Thymus (tissue), 11 donors: ENCODE results near the gene IAH1. TPM values are rescaled to one million over a fixed set of nuclear protein-coding genes. Genes with fewer than 3 reads are reported as not detected.

Experiments
- DNase-seq, 9 donors: peaks; one replicate each; pipeline ENCODE4 v3.0.0-alpha.2; 2013; ENCODE audit warnings: low spot score in 9 of 9, low read depth in 6 of 9, missing footprints in 1 of 9
- H3K27ac ChIP-seq, 2 donors: one replicate each; pipeline ENCODE4 v1.5.1; 2013; ENCODE audit warnings: control low read depth in 1 of 2, low read depth in 1 of 2, low read length in 1 of 2, mild to moderate bottlenecking in 1 of 2, moderate library complexity in 1 of 2
- H3K27me3 ChIP-seq, 2 donors: one replicate each; pipeline ENCODE4 v1.5.1; 2013; ENCODE audit warnings: low read length in 1 of 2; ENCODE audit not compliant: control insufficient read depth in 2 of 2, insufficient read depth in 1 of 2
- H3K36me3 ChIP-seq, 2 donors: one replicate each; pipeline ENCODE4 v1.5.1; 2013; ENCODE audit warnings: low read length in 1 of 2, mild to moderate bottlenecking in 1 of 2, moderate library complexity in 1 of 2; ENCODE audit not compliant: control insufficient read depth in 2 of 2, insufficient read depth in 2 of 2
- H3K4me1 ChIP-seq, 2 donors: one replicate each; pipeline ENCODE4 v1.5.1; 2013; ENCODE audit warnings: low read length in 2 of 2; ENCODE audit not compliant: control insufficient read depth in 2 of 2, insufficient read depth in 2 of 2
- H3K4me3 ChIP-seq, 2 donors: one replicate each; pipeline ENCODE4 v1.5.1; 2013; ENCODE audit warnings: low read length in 2 of 2, control low read depth in 1 of 2, mild to moderate bottlenecking in 1 of 2
- H3K9me3 ChIP-seq, 2 donors: one replicate each; pipeline ENCODE4 v1.5.1; 2013; ENCODE audit warnings: low read length in 1 of 2, mild to moderate bottlenecking in 1 of 2; ENCODE audit not compliant: control insufficient read depth in 2 of 2, insufficient read depth in 1 of 2
- WGBS: extraction: QIAGEN DNeasy Blood & Tissue Kit; methylation state at CpG from one replicate; pipeline ENCODE4 v1.1.7; 2013; 5-methylcytosine and 5-hydroxymethylcytosine counted together
- polyA plus RNA-seq: library from polyadenylated mRNA; stranded (reverse); fragments of 200-250 nt; gene quantifications from one replicate; pipeline ENCODE4 v1.2.3, GENCODE V29; 2013
- total RNA-seq: library from RNA; stranded (reverse); fragments of 120-200 nt; gene quantifications from one replicate; pipeline ENCODE4 v1.2.4, GENCODE V29; 2013
- donor health status: healthy.

Gene IAH1
- total and polyA plus RNA-seq, 2 donors, result 49.1 to 80.2 TPM

DNA sequence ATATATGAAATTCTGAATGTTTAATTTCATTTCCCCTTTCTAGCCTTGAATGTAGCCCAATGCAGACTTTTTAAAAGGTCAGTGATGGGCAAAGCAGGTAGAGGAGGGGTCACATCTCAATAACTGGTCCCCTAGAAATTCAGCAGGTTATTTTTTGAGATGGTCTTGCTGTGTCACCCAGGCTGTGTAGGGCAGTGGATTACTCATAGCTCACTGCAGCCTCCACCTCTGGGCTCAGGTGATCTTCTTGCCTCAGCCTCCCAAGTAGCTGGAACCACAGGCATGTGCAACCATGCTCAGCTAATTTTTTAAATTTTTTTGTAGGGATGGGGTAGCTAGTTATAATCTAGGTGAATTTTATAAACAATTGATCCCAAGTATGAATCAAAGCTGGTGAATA is 8.8 kb downstream of the IAH1 start:
- H3K4me1 ChIP-seq, result no peaks in the 10 kb centered on the region
- H3K27ac ChIP-seq, result no peak overlapping the region
- no peaks in the 10 kb centered on the region for H3K9me3 ChIP-seq
- no peak overlapping the region for H3K4me3 ChIP-seq
- peaks cover 73 to 76% of the 10 kb centered on the region in 2 donors for H3K36me3 ChIP-seq
- no peak for DNase-seq
- H3K27me3 ChIP-seq, result no peaks in the 10 kb centered on the region

DNA sequence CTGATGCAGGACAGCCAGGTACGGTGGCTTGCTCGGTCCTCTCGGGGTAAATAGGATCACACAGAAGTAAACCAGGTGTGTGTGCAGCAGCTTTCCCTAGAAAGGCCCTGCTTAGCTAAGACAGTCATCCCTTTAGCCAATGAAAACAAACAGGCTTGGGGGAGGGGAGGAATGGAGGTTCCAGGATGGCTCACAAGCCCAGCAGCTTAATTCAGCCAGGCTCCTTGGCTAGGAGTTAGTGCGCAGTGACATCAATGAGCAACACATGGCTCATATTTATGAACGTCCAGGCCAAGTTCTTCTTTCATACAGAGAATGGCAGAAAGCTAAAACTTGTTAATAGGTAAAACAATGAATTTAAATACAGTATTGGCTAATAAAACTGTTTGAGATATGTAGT is 10.2 kb downstream of the IAH1 start:
- H3K27me3 ChIP-seq, result no peaks in the 10 kb centered on the region
- peaks cover 70 to 84% of the 10 kb centered on the region in 2 donors for H3K36me3 ChIP-seq
- WGBS, result 95% methylated on average over 5 of the region's 5 CpGs
- H3K4me1 ChIP-seq, result no peaks in the 10 kb centered on the region
- H3K4me3 ChIP-seq, result no peak overlapping the region
- DNase-seq, result no peak
- H3K27ac ChIP-seq, result no peak overlapping the region
- H3K9me3 ChIP-seq, result no peaks in the 10 kb centered on the region

DNA sequence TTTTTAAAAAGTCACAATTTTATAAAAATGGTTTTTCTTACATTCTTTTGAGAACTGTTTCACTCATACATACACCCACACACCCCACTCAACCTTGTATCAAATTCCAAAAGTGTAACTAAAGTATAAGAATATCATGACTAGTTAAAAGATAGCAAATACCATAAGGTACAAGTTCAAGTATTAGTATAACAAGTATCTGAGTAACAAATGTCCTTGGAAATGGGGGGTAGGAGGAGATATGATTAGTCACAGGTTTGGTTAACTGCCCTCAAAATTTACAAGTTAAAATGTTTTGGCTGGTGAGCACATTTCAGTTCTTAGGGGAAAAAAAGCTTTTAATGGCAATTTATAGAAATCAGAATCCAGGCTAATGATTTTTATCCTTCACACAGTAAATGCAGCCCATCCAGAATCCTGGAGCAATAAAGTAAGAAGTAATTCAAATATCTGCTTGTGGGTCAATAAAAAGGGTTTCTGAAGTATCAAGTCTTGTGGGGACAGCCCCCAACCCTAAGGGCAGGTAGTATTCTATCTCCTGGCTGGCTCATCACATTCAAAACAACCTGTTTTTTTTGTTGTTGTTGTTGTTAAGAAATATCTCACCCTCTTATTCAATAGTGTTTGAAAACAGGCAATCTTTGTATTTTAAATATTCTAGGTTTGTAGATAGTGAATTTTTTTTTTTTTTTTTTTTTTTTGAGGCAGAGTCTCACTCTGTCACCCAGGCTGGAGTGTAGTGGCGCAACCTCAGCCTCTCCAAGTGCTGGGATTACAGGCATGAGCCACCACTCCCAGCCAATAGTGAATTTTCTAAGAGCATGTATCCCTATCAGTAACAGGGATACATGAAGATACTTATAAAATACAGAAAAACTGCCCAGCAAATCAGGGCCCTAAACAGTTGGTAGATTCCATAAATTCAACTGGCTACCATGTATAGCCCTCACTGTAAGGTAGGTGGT is 14.5 kb downstream of the IAH1 start:
- no peaks in the 10 kb centered on the region for H3K4me1 ChIP-seq
- DNase-seq, result no peak
- WGBS, result 100% methylated on average over 1 of the region's 1 CpG
- H3K4me3 ChIP-seq, result no peak overlapping the region
- H3K9me3 ChIP-seq, result no peaks in the 10 kb centered on the region
- H3K27ac ChIP-seq, result no peak overlapping the region
- no peaks in the 10 kb centered on the region for H3K27me3 ChIP-seq
- H3K36me3 ChIP-seq, result peaks cover 71 to 90% of the 10 kb centered on the region in 2 donors

DNA sequence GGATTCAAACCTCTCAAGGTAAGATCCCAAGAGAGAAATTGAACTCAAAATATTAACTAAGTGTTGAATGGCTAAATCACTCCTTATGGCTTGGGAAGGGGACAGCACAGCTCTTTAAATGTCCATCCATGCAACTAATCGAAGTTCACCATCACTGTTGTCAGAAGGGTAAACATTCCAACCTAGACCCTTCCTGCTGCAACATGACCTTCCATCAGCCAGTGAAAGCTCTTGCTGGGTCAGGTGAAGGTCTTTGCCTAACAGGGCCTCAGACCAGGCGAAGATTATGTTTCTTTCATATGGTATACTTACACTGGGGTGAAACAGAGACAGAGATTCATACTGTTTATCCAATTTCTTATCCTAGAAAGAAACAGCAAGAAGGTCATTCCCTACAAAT is 16.4 kb downstream of the IAH1 start:
- Histone ChIP-seq H3K9me3 (no peaks in the 10 kb centered on the region), H3K4me1 (no peaks in the 10 kb centered on the region), H3K36me3 (peaks cover 69 to 89% of the 10 kb centered on the region in 2 donors), H3K27ac (no peak overlapping the region), H3K4me3 (no peak overlapping the region), H3K27me3 (no peaks in the 10 kb centered on the region)
- WGBS, result 100% methylated on average over 2 of the region's 2 CpGs
- no peak for DNase-seq

- H3K4me3 ChIP-seq, result no peak overlapping the region
- H3K36me3 ChIP-seq, result peaks cover 70 to 88% of the 10 kb centered on the region in 2 donors
- H3K27ac ChIP-seq, result no peak overlapping the region
- WGBS, result 97% methylated on average over 2 of the region's 2 CpGs
- no peaks in the 10 kb centered on the region for H3K27me3 ChIP-seq
- no peak for DNase-seq
- H3K9me3 ChIP-seq, result no peaks in the 10 kb centered on the region
- H3K4me1 ChIP-seq, result no peaks in the 10 kb centered on the region
These were observed 18.6 kb downstream of the IAH1 start for GRCh38 chr2:9492927-9493326.

DNA sequence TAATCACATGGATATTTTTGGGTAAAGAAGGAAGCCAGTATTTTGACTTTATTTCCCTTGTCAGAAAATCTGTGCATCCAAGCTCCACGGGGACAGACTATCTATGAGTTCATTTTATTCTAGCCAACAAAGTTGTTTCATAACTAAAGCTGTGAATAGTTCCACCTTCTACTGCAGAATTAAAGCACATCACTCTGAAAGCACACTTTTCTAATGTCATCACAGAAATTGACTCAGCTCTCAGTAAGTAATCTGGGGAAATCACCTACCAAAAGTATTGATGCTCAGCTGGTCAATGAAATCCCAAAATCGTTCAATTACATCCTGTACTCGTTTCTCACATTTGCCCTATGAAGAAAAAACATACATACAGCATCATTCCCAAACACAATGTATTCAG is 19.1 kb downstream of the IAH1 start:
- no peaks in the 10 kb centered on the region for H3K4me1 ChIP-seq
- H3K36me3 ChIP-seq, result peaks cover 70 to 88% of the 10 kb centered on the region in 2 donors
- H3K9me3 ChIP-seq, result no peaks in the 10 kb centered on the region
- WGBS, result 96% methylated on average over 3 of the region's 3 CpGs
- H3K27ac ChIP-seq, result no peak overlapping the region
- DNase-seq, result no peak
- H3K4me3 ChIP-seq, result no peak overlapping the region
- H3K27me3 ChIP-seq, result no peaks in the 10 kb centered on the region

- H3K4me3 ChIP-seq, result no peak overlapping the region
- H3K27me3 ChIP-seq, result no peaks in the 10 kb centered on the region
- H3K36me3 ChIP-seq, result peaks cover 70 to 88% of the 10 kb centered on the region in 2 donors
- WGBS, result 98% methylated on average over 1 of the region's 1 CpG
- H3K9me3 ChIP-seq, result no peaks in the 10 kb centered on the region
- no peak for DNase-seq
- H3K4me1 ChIP-seq, result no peaks in the 10 kb centered on the region
- H3K27ac ChIP-seq, result no peak overlapping the region
These were observed 19.7 kb downstream of the IAH1 start for GRCh38 chr2:9494081-9494480.

GRCh38 chr2:9497017-9497416 is 22.7 kb downstream of the IAH1 start:
- Histone ChIP-seq H3K4me3 (no peak overlapping the region), H3K27me3 (no peaks in the 10 kb centered on the region), H3K27ac (no peak overlapping the region), H3K9me3 (no peaks in the 10 kb centered on the region), H3K4me1 (no peaks in the 10 kb centered on the region), H3K36me3 (peaks cover 57 to 73% of the 10 kb centered on the region in 2 donors)
- whole genome bisulfite sequencing, result over 99% methylated on average over 4 of the region's 4 CpGs
- no peak for DNase-seq

DNA sequence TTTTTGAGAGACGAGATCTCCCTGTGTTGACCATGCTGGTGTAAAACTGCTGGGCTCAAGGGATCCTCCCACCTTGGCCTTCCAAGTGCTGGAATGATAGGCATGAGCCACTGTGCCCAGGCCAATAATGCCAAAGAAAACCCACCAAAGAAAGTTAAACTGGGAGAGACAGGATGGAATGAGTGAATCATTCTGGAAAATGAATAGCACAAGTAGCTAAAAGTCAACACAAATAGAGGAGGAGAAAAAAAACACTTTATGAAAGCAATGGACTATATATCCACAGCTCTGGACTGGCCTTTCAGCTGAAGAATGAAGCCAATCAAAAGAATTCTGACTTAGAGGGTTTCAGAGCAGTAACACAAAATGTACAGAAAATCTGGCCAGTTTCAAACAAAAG is 23.9 kb downstream of the IAH1 start:
- no peak for DNase-seq
- Histone ChIP-seq H3K27me3 (no peaks in the 10 kb centered on the region), H3K27ac (no peak overlapping the region), H3K4me3 (no peak overlapping the region), H3K9me3 (no peaks in the 10 kb centered on the region), H3K36me3 (peaks cover 55 to 67% of the 10 kb centered on the region in 2 donors), H3K4me1 (no peaks in the 10 kb centered on the region)
- WGBS, result 97% methylated on average over 1 of the region's 1 CpG
